Keratinocyte (primary cell): ENCODE data around the gene C16orf96.

Experiments
- EZH2 ChIP-seq: IDR thresholded peaks from one replicate; pipeline ENCODE4 v1.6.1; 2012; ENCODE audit warnings: inconsistent platforms, mild to moderate bottlenecking, low read length, moderate library complexity
- TF ChIP-seq, protein P1 (sequence below), 3 experiments: IDR thresholded peaks in 1 of 3; conservative IDR thresholded peaks in 1 of 3; optimal IDR thresholded peaks in 1 of 3; 2 replicates in 2 of 3; 3 replicates in 1 of 3; pipeline versions ENCODE3 to v1.5.1; 2011; ENCODE audit warnings: low read length in 3 of 3, mild to moderate bottlenecking in 3 of 3, moderate library complexity in 2 of 3, control low read depth in 1 of 3, inconsistent platforms in 1 of 3; ENCODE audit not compliant: insufficient read depth in 2 of 3; ENCODE audit errors: extremely low read depth in 1 of 3

DNA sequence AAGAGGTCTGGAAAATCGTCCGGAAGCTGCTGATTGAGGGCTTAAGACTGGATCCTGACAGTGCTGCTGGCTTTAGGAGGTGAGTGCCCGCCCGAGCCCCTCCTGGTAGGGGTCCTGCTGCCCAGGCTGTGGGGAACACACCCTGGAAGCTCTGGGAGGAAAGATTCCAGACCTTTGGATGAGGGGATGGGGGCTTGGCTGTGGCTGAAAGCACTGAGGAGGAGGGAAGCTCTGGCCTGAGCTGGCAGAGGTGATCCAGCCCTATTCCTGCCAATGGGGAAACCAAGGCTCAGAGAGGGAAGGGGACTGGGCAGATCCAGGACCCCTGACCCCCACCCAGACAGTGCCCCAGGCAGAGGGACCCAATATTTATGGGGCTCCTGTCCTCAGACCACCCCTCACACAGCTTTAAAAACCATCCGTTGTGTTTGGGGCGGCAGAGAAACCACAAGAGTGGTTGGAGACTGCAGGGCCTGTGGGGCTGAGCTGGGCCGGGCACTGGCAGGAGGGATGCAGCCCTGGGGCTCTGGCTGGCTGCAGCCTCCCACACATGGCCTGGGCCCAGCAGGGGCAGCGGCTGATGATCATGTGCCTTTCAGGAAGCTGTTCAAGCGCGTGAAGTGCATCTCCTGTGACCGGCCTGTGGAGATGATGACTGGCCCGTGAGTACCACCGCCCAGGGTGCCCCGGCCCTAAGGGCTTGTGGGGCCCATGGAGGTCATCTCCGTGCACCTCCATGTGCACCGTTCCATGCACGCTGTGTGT lies 35.7 kb downstream of the C16orf96 start:
- TF ChIP-seq, protein P1, sequence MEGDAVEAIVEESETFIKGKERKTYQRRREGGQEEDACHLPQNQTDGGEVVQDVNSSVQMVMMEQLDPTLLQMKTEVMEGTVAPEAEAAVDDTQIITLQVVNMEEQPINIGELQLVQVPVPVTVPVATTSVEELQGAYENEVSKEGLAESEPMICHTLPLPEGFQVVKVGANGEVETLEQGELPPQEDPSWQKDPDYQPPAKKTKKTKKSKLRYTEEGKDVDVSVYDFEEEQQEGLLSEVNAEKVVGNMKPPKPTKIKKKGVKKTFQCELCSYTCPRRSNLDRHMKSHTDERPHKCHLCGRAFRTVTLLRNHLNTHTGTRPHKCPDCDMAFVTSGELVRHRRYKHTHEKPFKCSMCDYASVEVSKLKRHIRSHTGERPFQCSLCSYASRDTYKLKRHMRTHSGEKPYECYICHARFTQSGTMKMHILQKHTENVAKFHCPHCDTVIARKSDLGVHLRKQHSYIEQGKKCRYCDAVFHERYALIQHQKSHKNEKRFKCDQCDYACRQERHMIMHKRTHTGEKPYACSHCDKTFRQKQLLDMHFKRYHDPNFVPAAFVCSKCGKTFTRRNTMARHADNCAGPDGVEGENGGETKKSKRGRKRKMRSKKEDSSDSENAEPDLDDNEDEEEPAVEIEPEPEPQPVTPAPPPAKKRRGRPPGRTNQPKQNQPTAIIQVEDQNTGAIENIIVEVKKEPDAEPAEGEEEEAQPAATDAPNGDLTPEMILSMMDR (optimal IDR thresholded peaks at IDR 0.05 in 1 of 3, IDR thresholded peaks at IDR 0.05 in 1 of 3, conservative IDR thresholded peaks at IDR 0.05 in 1 of 3; ENCODE audit: extremely low read depth in 1 of 3, insufficient read depth in 2 of 3, low read length in 3 of 3): no peak
- TF ChIP-seq EZH2: no peak
